ENCODE results near the gene KLRC2.
"Not testable (repeated sequence)": the region's sequence is repeated elsewhere in the genome, so short reads cannot be mapped to it uniquely, and the experiment has no call there.

KLRC2 gene

GRCh38 chr12:10435816-10436215, at the start of gene KLRC2:
TSS of gene KLRC2 (minus strand) at chr12:10436010. CDS start at chr12:10435986, 24 bp downstream.
- DNase-seq: peak; percentile 5

- DNase-seq: not testable (repeated sequence)
Measured at GRCh38 chr12:10481901-10482300, 46.1 kb upstream of the KLRC2 start.

- DNase-seq: not testable (repeated sequence)
Measured at GRCh38 chr12:10472808-10473207, 37.0 kb upstream of the KLRC2 start.

GRCh38 chr12:10469701-10470100, 33.9 kb upstream of the KLRC2 start:
- no peak for DNase-seq

DNA sequence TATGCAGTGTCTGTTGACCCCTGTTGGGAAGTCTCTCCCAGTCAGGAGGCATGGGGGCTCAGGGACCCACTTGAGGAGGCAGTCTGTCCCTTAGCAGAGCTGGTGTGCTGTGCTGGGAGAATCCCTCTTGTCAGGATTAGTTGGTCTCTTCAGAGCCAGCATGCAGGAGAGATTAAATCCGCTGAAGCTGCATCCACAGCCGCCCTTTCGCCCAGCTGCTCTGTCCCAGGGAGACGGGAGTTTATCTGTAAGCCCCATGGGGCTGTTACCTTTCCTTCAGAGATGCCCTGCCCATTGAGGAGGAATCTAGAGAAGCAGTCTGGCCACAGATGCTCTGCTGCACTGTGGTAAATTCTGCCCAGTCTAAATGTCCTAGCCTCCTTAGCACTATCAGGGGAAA, 30.5 kb upstream of the KLRC2 start:
- DNase-seq: no peak

DNA sequence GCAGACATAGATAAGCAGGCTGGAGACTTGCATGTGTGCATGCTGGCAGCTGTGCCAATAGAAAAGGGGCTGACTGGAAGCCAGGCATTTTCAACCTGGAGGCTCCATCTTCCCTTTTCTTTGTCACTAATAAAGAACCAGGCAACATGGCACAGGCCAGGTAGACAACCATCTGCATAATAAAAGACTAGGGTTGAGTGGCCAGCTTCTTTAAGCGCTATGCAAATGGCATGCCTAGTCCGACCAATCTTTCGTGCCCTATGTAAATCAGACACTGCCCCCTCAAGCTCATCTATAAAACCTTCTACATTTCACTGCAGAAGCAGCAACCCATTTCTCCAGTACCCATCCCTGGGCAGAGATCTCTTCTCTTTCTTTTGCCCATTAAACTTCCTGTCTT, 21.9 kb upstream of the KLRC2 start:
- DNase-seq: no peak

GRCh38 chr12:10456856-10457255, 21.0 kb upstream of the KLRC2 start:
- DNase-seq: no peak

DNA sequence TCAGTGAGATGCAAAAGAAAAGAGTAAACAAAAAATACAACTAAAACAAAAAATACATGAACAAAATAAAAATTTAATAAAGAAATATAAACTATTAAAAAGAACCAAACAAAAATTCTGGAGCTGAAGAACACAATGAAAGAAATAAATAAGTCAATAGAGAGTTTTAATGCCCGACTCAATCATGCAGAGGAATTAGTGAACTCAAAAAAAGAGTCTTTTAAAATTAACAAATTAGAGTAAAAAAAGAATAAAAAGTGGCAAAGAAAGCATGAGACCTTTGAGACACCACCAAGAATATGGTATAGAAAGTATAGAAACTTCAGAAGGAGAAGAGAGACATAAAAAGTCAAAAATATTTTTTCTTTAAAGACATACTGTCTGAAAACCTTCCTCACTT, 20.0 kb upstream of the KLRC2 start:
- no peak for DNase-seq

DNA sequence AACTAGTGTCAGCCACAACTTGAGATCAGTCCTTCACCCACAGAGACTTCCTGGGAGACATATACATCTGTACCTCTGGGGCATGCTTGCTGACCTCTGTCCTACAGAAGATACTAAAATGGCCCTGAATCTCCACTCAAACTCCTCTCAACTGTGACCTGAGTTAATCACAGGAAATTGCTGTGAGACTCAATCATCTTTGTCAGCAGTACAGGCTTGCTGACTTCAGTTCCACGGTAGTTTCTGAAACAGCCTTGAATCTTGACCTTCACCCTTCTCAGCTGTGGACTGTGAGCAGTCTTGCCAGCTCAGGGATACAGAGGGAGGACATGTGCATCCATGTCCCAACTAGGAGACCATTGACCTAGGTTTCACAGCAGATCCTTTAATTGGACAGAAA, 18.7 kb upstream of the KLRC2 start:
- DNase-seq: no peak

- DNase-seq: no peak
Measured at GRCh38 chr12:10453156-10453555, 17.3 kb upstream of the KLRC2 start, which contains the start of gene KLRC1. TSS of gene KLRC1 (minus strand) at chr12:10453377. CDS start at chr12:10451156, 2,221 bp downstream.

DNA sequence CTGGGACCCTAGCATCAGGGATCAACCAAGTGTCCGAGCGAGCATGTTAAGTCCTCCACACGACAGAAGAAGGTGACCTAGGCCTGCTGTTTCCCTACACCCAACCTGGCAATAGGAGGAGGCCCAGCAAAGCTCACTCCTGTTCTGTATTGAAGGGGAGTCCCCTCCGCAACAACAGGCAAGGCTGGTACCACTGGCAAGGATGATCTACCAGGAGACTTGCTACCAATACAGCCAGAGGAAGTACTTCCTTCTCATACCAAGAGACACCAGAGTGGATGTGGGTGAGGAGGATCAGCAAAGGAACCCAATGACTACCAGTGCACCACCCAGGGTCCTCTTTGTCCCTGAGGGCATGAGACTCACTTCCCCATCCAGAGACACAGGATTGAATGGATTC, 12.4 kb upstream of the KLRC2 start:
- no peak for DNase-seq

DNA sequence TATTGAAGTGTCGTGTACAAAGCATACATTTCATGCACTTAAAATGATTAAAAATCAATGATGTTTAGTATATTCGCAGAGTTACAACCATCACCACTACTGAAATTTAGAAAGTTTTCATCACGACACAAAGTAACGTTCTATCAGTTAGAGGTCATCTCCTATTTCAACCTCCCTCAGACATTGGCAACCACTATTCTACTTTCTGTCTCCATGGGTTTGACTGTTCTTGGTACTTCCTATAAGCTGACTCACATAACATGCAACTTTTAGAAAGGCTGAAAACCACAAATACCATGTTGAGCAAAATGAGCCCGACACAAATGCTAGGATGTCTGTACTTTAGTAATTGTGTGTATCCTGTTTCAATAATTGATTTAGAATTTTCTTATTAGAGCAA, 10.2 kb upstream of the KLRC2 start:
- not testable (repeated sequence) for DNase-seq

GRCh38 chr12:10441144-10441543, 5.3 kb upstream of the KLRC2 start:
- not testable (repeated sequence) for DNase-seq

- peak; percentile 63 for DNase-seq
Measured at GRCh38 chr12:10439608-10440274, 3.9 kb upstream of the KLRC2 start.

DNA sequence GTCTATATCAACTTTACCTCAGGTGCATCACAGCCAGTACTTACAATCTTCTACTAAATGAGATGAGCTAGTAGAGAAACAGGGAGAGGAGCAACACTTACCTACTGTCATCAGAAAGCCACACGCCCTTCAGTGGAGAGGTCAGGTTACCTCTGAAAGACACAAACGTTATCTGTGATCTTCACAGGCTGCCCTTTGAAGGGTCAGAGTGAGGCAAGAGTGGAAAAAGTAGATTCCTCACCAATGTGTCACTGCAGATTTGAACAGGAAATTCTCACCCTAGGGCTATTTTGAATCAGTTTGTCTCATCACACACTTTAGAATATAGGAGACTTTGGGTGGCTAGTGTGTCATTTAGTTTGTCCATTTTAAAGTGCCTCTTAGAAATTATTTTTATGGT, 1.8 kb upstream of the KLRC2 start:
- DNase-seq: not testable (repeated sequence)

- not testable (repeated sequence) for DNase-seq
Measured at GRCh38 chr12:10430623-10431022, 5.2 kb downstream of the KLRC2 start.

GRCh38 chr12:10425938-10426337, 9.9 kb downstream of the KLRC2 start:
- DNase-seq: not testable (repeated sequence)

DNA sequence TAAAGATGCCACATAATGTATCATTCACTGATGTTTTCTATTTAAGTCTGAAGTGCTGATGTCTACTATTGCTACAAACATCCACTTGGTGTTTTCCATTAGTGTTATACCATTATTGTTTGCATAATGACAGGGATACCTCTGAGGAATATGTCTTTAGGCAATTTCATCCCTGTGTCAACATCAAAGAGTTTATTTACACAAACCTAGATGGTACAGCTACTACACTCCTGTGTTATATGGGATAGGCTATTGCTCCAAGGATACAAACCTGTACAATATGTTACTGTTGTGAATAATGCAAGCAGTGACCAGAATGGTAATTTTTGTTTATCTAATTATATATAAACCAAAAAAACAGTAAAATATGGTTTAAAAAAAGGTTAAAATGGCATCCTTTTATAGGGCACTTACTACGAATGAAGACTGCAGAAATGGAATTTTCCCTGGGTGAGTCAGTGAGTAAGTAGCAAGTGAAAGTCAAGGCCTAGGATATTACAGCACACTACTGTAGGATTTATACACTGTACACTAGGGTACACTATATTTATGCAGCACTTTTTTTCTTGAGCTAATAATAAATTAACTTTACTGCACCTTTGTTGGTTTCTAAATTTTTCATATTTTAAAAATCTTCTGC, 11.4 kb downstream of the KLRC2 start:
- not testable (repeated sequence) for DNase-seq

DNA sequence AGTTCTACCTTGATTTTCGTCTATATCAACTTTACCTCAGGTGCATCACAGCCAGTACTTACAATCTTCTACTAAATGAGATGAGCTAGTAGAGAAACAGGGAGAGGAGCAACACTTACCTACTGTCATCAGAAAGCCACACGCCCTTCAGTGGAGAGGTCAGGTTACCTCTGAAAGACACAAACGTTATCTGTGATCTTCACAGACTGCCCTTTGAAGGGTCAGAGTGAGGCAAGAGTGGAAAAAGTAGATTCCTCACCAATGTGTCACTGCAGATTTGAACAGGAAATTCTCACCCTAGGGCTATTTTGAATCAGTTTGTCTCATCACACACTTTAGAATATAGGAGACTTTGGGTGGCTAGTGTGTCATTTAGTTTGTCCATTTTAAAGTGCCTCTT, 13.7 kb downstream of the KLRC2 start:
- DNase-seq: not testable (repeated sequence)

- not testable (repeated sequence) for DNase-seq
Measured at GRCh38 chr12:10420334-10420733, 15.5 kb downstream of the KLRC2 start, which contains the start of gene KLRC3. TSS of gene KLRC3 (minus strand) at chr12:10420595. CDS start at chr12:10420550, 45 bp downstream.

DNA sequence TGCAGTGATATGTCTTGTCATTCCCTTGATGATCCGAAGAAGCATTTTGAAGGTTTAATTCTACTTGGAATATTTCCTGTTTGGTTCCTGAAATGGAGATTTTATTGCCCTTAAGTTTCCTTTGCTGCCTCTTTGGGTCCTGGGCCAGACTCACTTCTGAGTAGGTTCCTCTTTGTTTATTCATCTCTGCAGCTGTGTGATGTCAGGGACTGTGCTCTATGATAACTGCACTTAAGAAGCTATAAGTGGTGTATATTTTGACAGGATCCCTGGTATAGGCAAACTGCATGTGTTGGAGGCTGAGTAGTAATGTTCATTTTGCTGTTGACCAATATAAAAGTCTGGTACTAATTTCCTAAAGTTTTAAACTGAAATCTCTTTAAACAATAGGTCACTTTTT, 26.4 kb downstream of the KLRC2 start, which contains the start of gene KLRC4:
TSS of gene KLRC4 (minus strand) at position 366 of the 400 bp plus-strand sequence. CDS start at position 184, 182 bp downstream.
- peak; percentile 22 for DNase-seq

GRCh38 chr12:10408842-10409241, 27.0 kb downstream of the KLRC2 start:
- DNase-seq: no peak

DNA sequence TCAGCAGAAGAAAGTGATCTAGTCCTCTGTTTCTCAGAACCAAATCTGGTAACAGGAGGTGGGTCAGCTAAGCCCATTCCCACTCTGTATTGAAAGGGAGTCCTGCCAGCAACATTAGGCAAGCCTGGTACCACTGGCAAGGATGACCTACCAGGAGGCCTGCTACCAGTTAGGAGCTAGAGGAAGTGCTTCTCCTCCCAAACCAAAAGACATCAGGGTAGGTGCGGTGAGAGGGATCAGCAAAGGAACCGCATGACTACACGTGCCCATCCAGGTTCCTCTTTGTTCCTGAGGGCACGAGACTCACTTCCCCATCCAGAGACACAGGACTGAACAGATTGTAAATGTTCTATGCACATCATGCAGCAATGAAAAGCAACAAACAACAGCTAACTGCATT, 29.1 kb downstream of the KLRC2 start:
- DNase-seq: no peak

GRCh38 chr12:10405294-10405693, 30.5 kb downstream of the KLRC2 start:
- DNase-seq: no peak

Data from NCI-H345 (cell line).